Neural cell (in vitro differentiated cells): ENCODE data around the gene ADH5. TPM values are rescaled to one million over a fixed set of nuclear protein-coding genes. Genes with fewer than 3 reads are reported as not detected.

Source experiments
- H2AFZ ChIP-seq: fragments of 200-600, 300-800 bp; sonication (generic), shearing (Covaris generic); 2 replicates; pipeline ENCODE4 v1.6.0; 2014; ENCODE audit warnings: low read depth, mild to moderate bottlenecking, antibody characterized with exemption, low read length, moderate library complexity
- H3F3A ChIP-seq: fragments of 200-600 bp; shearing (Covaris generic); 2 replicates; pipeline ENCODE4 v1.6.1; 2016; ENCODE audit warnings: mild to moderate bottlenecking, moderate library complexity, mixed read lengths, antibody characterized with exemption, low read length; ENCODE audit not compliant: insufficient read depth, poor library complexity, severe bottlenecking
- H3K27ac ChIP-seq: fragments of 200-600, 300-800 bp; sonication (generic), shearing (Covaris generic); 2 replicates; pipeline ENCODE4 v1.5.1; 2014; ENCODE audit warnings: mild to moderate bottlenecking, low read length, moderate library complexity
- H3K27me3 ChIP-seq: fragments of 300-800, 200-600 bp; sonication (generic), shearing (Covaris generic); 2 replicates; pipeline ENCODE4 v1.6.0; 2014; ENCODE audit warnings: mild to moderate bottlenecking, low read depth, low read length, moderate library complexity; ENCODE audit not compliant: insufficient read depth
- H3K36me3 ChIP-seq: fragments of 300-800, 200-600 bp; sonication (generic), shearing (Covaris generic); 2 replicates; pipeline ENCODE4 v1.5.1; 2014; ENCODE audit warnings: mild to moderate bottlenecking, antibody characterized with exemption, low read length, moderate library complexity; ENCODE audit not compliant: insufficient read depth
- H3K4me2 ChIP-seq: fragments of 300-800, 200-600 bp; sonication (generic), shearing (Covaris generic); 2 replicates; pipeline ENCODE4 v1.6.0; 2014; ENCODE audit warnings: mild to moderate bottlenecking, low read length
- H3K4me3 ChIP-seq: fragments of 300-800, 200-600 bp; sonication (generic), shearing (Covaris generic); 2 replicates; pipeline ENCODE4 v1.5.1; 2014; ENCODE audit warnings: mild to moderate bottlenecking, low read length, moderate library complexity
- H3K79me2 ChIP-seq: fragments of 200-600 bp; shearing (Covaris generic); replicated peaks from 2 replicates; pipeline ENCODE4 v1.6.0; 2014; ENCODE audit warnings: mild to moderate bottlenecking, low read length, moderate library complexity; ENCODE audit not compliant: insufficient read depth
- H3K9ac ChIP-seq: fragments of 300-800, 200-600 bp; sonication (generic), shearing (Covaris generic); 2 replicates; pipeline ENCODE4 v1.6.1; 2016; ENCODE audit warnings: mild to moderate bottlenecking, low read length, mixed read lengths
- H3K9me2 ChIP-seq: fragments of 200-600 bp; shearing (Covaris generic); 2 replicates; pipeline ENCODE4 v1.6.1; 2016; ENCODE audit warnings: mild to moderate bottlenecking, low read length, mixed read lengths; ENCODE audit not compliant: insufficient read depth
- H3K9me3 ChIP-seq: fragments of 200-600, 300-800 bp; sonication (generic), shearing (Covaris generic); 2 replicates; pipeline ENCODE4 v1.6.1; 2016; ENCODE audit warnings: mild to moderate bottlenecking, mixed run types, low read length, moderate library complexity, mixed read lengths
- H4K20me1 ChIP-seq: fragments of 200-600 bp; shearing (Covaris generic); 2 replicates; pipeline ENCODE4 v1.6.1; 2016; ENCODE audit warnings: mild to moderate bottlenecking, mixed run types; ENCODE audit not compliant: insufficient read depth
- EZH2 ChIP-seq: fragments of 200-600, 300-800 bp; shearing (Covaris generic), sonication (generic); IDR thresholded peaks from 2 replicates; pipeline ENCODE4 v1.6.1; 2014; ENCODE audit warnings: antibody characterized with exemption, low read length, borderline replicate concordance, mild to moderate bottlenecking; ENCODE audit not compliant: insufficient read depth, poor library complexity, severe bottlenecking
- MXI1 ChIP-seq: fragments of 450-650 bp; conservative IDR thresholded peaks from 2 replicates; pipeline ENCODE4 v1.6.1; 2014; ENCODE audit warnings: antibody characterized with exemption, mild to moderate bottlenecking; ENCODE audit not compliant: poor library complexity, severe bottlenecking
- POLR2AphosphoS5 ChIP-seq: IDR thresholded peaks from 2 replicates; pipeline ENCODE4 v1.6.1; 2012
- RAD21 ChIP-seq: fragments of 450-650 bp; conservative IDR thresholded peaks from 2 replicates; pipeline ENCODE4 v1.6.1; 2014; ENCODE audit warnings: antibody characterized with exemption, mild to moderate bottlenecking, moderate library complexity
- TAF1 ChIP-seq: IDR thresholded peaks from 2 replicates; pipeline ENCODE4 v1.6.1; 2012; ENCODE audit warnings: low read depth
- polyA plus RNA-seq: library from polyadenylated mRNA; depleted of rRNA; stranded (reverse); fragments of >200 nt; gene quantifications from 2 replicates; pipeline ENCODE4 v1.2.3, GENCODE V29; 2014
- TF ChIP-seq, protein P1 (sequence below): IDR thresholded peaks from 2 replicates; pipeline ENCODE4 v1.6.1; 2012; ENCODE audit warnings: borderline replicate concordance
- TF ChIP-seq, protein P2 (sequence below): fragments of 450-650 bp; IDR thresholded peaks from 2 replicates; pipeline ENCODE4 v1.5.1; 2014; ENCODE audit warnings: antibody characterized with exemption, mild to moderate bottlenecking, moderate library complexity; ENCODE audit not compliant: poor library complexity, severe bottlenecking

Gene ADH5
- polyA plus RNA-seq, 1 donor from 2014 or later, result 201 TPM

DNA sequence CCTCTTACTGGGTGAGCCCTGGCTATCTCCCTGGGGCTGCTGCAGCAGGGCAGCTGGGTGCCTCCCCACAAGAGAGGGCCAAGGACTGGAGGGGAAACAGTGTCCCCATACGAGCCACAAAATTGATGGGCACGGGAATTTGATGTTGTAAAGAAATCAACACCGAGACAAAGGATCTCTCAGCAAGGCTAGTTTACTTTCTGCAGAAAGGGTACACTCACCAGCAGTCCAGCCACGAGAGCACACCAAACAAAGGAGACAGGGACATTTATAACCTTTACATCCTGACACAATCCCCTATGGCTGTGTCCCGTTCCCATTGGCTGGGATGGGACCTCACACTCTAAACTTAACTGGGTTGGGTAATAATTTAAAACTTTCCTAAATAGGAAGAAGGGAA, 67.2 kb downstream of the ADH5 start:
- Histone ChIP-seq H3K27me3 (no peaks in the 10 kb centered on the region), H3F3A (no peaks in the 10 kb centered on the region), H3K4me3 (no peak overlapping the region), H3K9ac (no peak overlapping the region), H3K9me2 (no peaks in the 10 kb centered on the region), H3K79me2 (peaks cover 10% of the 10 kb centered on the region), H2AFZ (no peak overlapping the region), H3K27ac (no peak overlapping the region), H3K9me3 (no peaks in the 10 kb centered on the region), H3K4me2 (no peak overlapping the region), H4K20me1 (no peaks in the 10 kb centered on the region), H3K36me3 (no peaks in the 10 kb centered on the region)
- TF ChIP-seq, protein P1, sequence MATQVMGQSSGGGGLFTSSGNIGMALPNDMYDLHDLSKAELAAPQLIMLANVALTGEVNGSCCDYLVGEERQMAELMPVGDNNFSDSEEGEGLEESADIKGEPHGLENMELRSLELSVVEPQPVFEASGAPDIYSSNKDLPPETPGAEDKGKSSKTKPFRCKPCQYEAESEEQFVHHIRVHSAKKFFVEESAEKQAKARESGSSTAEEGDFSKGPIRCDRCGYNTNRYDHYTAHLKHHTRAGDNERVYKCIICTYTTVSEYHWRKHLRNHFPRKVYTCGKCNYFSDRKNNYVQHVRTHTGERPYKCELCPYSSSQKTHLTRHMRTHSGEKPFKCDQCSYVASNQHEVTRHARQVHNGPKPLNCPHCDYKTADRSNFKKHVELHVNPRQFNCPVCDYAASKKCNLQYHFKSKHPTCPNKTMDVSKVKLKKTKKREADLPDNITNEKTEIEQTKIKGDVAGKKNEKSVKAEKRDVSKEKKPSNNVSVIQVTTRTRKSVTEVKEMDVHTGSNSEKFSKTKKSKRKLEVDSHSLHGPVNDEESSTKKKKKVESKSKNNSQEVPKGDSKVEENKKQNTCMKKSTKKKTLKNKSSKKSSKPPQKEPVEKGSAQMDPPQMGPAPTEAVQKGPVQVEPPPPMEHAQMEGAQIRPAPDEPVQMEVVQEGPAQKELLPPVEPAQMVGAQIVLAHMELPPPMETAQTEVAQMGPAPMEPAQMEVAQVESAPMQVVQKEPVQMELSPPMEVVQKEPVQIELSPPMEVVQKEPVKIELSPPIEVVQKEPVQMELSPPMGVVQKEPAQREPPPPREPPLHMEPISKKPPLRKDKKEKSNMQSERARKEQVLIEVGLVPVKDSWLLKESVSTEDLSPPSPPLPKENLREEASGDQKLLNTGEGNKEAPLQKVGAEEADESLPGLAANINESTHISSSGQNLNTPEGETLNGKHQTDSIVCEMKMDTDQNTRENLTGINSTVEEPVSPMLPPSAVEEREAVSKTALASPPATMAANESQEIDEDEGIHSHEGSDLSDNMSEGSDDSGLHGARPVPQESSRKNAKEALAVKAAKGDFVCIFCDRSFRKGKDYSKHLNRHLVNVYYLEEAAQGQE, result no peak
- no peak for TF ChIP-seq TAF1
- no peak for TF ChIP-seq POLR2AphosphoS5
- no peak for TF ChIP-seq RAD21
- no peak for TF ChIP-seq EZH2
- no peak for TF ChIP-seq MXI1
- TF ChIP-seq, protein P2, sequence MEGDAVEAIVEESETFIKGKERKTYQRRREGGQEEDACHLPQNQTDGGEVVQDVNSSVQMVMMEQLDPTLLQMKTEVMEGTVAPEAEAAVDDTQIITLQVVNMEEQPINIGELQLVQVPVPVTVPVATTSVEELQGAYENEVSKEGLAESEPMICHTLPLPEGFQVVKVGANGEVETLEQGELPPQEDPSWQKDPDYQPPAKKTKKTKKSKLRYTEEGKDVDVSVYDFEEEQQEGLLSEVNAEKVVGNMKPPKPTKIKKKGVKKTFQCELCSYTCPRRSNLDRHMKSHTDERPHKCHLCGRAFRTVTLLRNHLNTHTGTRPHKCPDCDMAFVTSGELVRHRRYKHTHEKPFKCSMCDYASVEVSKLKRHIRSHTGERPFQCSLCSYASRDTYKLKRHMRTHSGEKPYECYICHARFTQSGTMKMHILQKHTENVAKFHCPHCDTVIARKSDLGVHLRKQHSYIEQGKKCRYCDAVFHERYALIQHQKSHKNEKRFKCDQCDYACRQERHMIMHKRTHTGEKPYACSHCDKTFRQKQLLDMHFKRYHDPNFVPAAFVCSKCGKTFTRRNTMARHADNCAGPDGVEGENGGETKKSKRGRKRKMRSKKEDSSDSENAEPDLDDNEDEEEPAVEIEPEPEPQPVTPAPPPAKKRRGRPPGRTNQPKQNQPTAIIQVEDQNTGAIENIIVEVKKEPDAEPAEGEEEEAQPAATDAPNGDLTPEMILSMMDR, result no peak

Other genes starting within 250 kb of the ADH5 start
- gene EIF4E, start 159.7 kb downstream of the ADH5 start, polyA plus RNA-seq, result 172 and 189 TPM in 2 replicates
- gene METAP1, start 93.1 kb downstream of the ADH5 start, polyA plus RNA-seq, result 24.5 and 26.4 TPM in 2 replicates
- not detected in 2 replicates for gene ADH4, start 55.5 kb upstream of the ADH5 start, polyA plus RNA-seq
- gene ADH6, start 130.5 kb upstream of the ADH5 start, polyA plus RNA-seq, result not detected in 2 replicates
- gene ADH1A, start 202.2 kb upstream of the ADH5 start, polyA plus RNA-seq, result not detected in 2 replicates
- gene ADH1B, start 232.6 kb upstream of the ADH5 start, polyA plus RNA-seq, result not detected in 2 replicates